Chondrocyte (in vitro differentiated cells): ENCODE measurements around the gene SRL. TPM values are rescaled to one million over a fixed set of nuclear protein-coding genes. Genes with fewer than 3 reads are reported as not detected.

ENCODE experiments used
- DNase-seq: peaks from one replicate; pipeline ENCODE4 v3.0.0; 2021; ENCODE audit warnings: mixed read lengths, low spot score
- H3K27ac Mint-ChIP-seq: one replicate; pipeline ENCODE4 v1.8.0; 2021; ENCODE audit warnings: mild to moderate bottlenecking, moderate library complexity, mixed read lengths; ENCODE audit not compliant: unreplicated experiment
- H3K27me3 Mint-ChIP-seq: 2 replicates; pipeline ENCODE4 v1.8.0; 2021; ENCODE audit warnings: low read depth, mixed read lengths
- H3K36me3 Mint-ChIP-seq: 2 replicates; pipeline ENCODE4 v1.8.0; 2021; ENCODE audit warnings: low read depth, mixed read lengths
- H3K4me1 Mint-ChIP-seq: 2 replicates; pipeline ENCODE4 v1.8.0; 2021; ENCODE audit warnings: low read depth, mild to moderate bottlenecking, mixed read lengths
- H3K4me3 Mint-ChIP-seq: one replicate; pipeline ENCODE4 v1.8.0; 2021; ENCODE audit warnings: mild to moderate bottlenecking, moderate library complexity, mixed read lengths; ENCODE audit not compliant: unreplicated experiment
- H3K9me3 Mint-ChIP-seq: 2 replicates; pipeline ENCODE4 v1.8.0; 2021; ENCODE audit warnings: low read depth, mixed read lengths
- total RNA-seq: library from RNA; stranded (reverse); gene quantifications from 3 replicates; pipeline ENCODE4 v1.2.1, GENCODE V29; 2021
- TF ChIP-seq, protein P1 (sequence below): fragments of 200-600 bp; sonication (generic); IDR thresholded peaks from 2 replicates; pipeline ENCODE4 v1.5.0; 2021; ENCODE audit warnings: antibody characterized with exemption, mild to moderate bottlenecking, moderate library complexity

SRL gene
- total RNA-seq, 1 donor from 2014 or later: not detected

- Mint-ChIP-seq H3K4me3 (no peak overlapping the region), H3K27ac (no peak overlapping the region), H3K9me3 (no peaks in the 10 kb centered on the region), H3K4me1 (peaks cover 13% of the 10 kb centered on the region), H3K36me3 (no peaks in the 10 kb centered on the region), H3K27me3 (no peaks in the 10 kb centered on the region)
- DNase-seq: no peak
- TF ChIP-seq, protein P1, sequence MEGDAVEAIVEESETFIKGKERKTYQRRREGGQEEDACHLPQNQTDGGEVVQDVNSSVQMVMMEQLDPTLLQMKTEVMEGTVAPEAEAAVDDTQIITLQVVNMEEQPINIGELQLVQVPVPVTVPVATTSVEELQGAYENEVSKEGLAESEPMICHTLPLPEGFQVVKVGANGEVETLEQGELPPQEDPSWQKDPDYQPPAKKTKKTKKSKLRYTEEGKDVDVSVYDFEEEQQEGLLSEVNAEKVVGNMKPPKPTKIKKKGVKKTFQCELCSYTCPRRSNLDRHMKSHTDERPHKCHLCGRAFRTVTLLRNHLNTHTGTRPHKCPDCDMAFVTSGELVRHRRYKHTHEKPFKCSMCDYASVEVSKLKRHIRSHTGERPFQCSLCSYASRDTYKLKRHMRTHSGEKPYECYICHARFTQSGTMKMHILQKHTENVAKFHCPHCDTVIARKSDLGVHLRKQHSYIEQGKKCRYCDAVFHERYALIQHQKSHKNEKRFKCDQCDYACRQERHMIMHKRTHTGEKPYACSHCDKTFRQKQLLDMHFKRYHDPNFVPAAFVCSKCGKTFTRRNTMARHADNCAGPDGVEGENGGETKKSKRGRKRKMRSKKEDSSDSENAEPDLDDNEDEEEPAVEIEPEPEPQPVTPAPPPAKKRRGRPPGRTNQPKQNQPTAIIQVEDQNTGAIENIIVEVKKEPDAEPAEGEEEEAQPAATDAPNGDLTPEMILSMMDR: no peak
These were observed 66.0 kb downstream of the SRL start for GRCh38 chr16:4175849-4176248.

DNA sequence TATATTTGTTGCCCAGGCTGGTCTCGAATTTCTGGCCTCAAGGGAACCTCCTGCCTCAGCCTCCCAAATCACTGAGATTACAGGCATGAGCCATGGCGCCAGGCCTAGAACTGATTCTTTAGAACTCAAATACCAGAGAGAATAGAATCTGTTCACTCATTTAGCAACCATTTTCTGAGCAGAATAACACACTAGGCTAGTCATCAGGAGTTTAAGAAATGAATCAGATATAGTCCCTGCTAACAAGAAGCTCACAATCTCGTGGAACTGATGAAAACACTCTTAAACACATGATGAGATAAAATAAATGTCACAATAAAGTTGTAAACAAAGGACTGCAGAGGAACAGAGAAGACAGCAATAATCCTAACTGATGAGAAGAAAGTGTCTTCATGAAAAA is 69.8 kb downstream of the SRL start:
- TF ChIP-seq, protein P1: no peak
- no peaks in the 10 kb centered on the region for H3K9me3 Mint-ChIP-seq
- H3K27me3 Mint-ChIP-seq: no peaks in the 10 kb centered on the region
- no peak for DNase-seq
- H3K36me3 Mint-ChIP-seq: no peaks in the 10 kb centered on the region
- peaks cover 17% of the 10 kb centered on the region for H3K4me1 Mint-ChIP-seq
- H3K27ac Mint-ChIP-seq: peak overlapping the region; percentile 43
- no peak overlapping the region for H3K4me3 Mint-ChIP-seq

DNA sequence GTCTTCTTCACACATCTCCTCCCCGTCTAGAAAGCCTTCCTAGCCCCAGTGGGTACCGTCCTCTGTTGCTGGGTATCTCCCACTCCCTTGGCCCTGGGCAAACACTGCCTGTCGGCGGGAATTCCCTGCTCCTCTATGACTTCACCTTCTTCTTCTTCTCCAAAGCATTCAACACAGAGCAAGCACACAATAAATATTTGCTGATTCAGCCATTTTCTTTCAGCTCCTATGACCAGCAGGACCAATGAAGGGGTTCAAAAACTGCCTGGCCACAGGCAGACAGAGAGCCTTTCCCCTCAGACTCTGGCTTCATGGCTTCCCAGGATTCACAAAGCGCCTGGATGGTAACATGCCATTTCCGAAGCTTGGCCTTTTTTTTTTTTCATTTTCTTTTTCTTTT is 72.5 kb downstream of the SRL start:
- Mint-ChIP-seq H3K4me1 (peaks cover 14% of the 10 kb centered on the region), H3K4me3 (no peak overlapping the region), H3K27ac (no peak overlapping the region), H3K27me3 (no peaks in the 10 kb centered on the region), H3K9me3 (no peaks in the 10 kb centered on the region), H3K36me3 (no peaks in the 10 kb centered on the region)
- TF ChIP-seq, protein P1: no peak
- DNase-seq: peak; percentile 22

GRCh38 chr16:4166821-4167220 is 75.1 kb downstream of the SRL start:
- DNase-seq: peak; percentile 38
- H3K4me1 Mint-ChIP-seq: peaks cover 6% of the 10 kb centered on the region
- H3K36me3 Mint-ChIP-seq: no peaks in the 10 kb centered on the region
- H3K27ac Mint-ChIP-seq: no peak overlapping the region
- no peaks in the 10 kb centered on the region for H3K27me3 Mint-ChIP-seq
- no peak overlapping the region for H3K4me3 Mint-ChIP-seq
- TF ChIP-seq, protein P1: no peak
- H3K9me3 Mint-ChIP-seq: no peaks in the 10 kb centered on the region

DNA sequence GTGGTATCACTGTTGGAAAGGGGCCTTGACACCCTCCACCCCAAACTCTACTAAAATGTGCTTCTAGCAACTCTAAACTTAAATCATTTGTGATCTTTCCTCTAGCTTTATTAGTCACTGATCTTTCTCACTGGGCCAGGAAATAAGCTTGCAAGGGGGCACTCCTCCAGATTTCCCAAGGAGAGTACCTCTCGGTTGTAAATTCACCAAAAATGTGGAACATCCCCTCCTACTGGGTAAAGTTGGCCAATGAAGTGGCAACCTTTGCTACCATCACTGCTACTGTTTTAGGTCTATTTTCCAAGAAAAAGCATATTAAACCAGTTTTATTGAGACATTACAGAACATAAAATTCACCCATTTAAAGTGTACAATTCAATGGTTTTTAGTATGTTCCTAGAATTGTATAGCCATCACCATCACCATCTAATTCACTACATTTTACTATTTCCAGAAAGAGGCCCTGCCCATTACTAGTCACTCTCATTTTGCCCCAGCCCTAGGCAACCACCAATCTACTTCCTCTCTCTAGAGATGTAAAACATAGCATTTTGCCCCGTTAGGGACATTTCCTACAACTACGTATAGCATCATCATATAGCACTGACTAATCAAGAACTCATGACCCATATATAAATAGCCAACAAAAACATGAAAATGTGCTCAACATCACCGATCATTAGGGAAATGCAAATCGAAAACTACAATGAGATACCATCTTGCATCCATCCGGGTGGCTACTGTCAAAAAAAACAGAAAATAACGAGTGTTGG is 81.0 kb downstream of the SRL start:
- H3K27me3 Mint-ChIP-seq: peaks cover 4% of the 10 kb centered on the region
- no peak for DNase-seq
- H3K4me1 Mint-ChIP-seq: no peaks in the 10 kb centered on the region
- no peaks in the 10 kb centered on the region for H3K36me3 Mint-ChIP-seq
- H3K4me3 Mint-ChIP-seq: no peak overlapping the region
- no peaks in the 10 kb centered on the region for H3K9me3 Mint-ChIP-seq
- H3K27ac Mint-ChIP-seq: no peak overlapping the region
- TF ChIP-seq, protein P1: no peak
